Measurements from ENCODE around the gene AGMO.

DNA sequence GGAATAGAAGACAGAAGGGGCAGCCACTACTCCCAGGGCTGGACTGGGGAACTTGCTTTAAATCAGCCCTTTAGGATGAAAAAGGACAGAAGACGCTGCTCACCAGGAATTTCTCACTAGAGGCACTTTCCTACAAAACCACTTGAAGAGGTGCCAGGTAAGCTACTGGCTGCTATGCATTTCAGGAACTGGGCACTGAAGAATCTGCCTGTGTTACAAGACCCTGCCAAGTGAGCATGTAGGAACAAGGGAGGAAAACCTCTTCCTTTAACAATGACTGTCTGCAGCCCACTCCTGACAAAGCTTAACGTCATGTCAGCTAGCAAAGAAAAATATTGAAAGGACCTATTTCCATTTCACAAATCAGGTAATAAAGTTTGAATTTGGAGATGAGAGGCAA lies 5.8 kb upstream of the AGMO start:
- TF ChIP-seq RAD21 (IDR thresholded peaks at IDR 0.05; ENCODE audit: low read depth) (no peak), EZH2phosphoT487 (IDR thresholded peaks at IDR 0.05; ENCODE audit: borderline replicate concordance) (no peak), CTCF (IDR thresholded peaks at IDR 0.05 in 2 of 3, conservative IDR thresholded peaks at IDR 0.05 in 1 of 3; ENCODE audit: borderline replicate concordance in 1 of 3, insufficient read depth in 1 of 3, low read depth in 2 of 3, low read length in 2 of 3) (no peak), SRF (IDR thresholded peaks at IDR 0.05; ENCODE audit: low read depth) (no peak), POLR2A (IDR thresholded peaks at IDR 0.05; ENCODE audit: borderline replicate concordance, extremely low read depth, insufficient read depth, insufficient read length) (no peak), EZH2 (IDR thresholded peaks at IDR 0.05) (no peak), SP1 (IDR thresholded peaks at IDR 0.05; ENCODE audit: low read depth) (no peak), ELF1 (IDR thresholded peaks at IDR 0.05; ENCODE audit: borderline replicate concordance, low read depth) (no peak), ZNF274 (IDR thresholded peaks at IDR 0.05; ENCODE audit: low read depth, low read length) (no peak)
